Fibroblast of lung (primary cell): ENCODE measurements around the gene RAB5A.

Experiments used
- CTCF ChIP-seq, 2 donors: IDR thresholded peaks in 1 of 2; conservative IDR thresholded peaks in 1 of 2; 1 replicate in 1 of 2; 2 replicates in 1 of 2; pipeline ENCODE4 v1.5.1; 2011 to 2012; ENCODE audit warnings: low read length in 2 of 2, control low read depth in 1 of 2, inconsistent platforms in 1 of 2, low read depth in 1 of 2, mild to moderate bottlenecking in 1 of 2
- EZH2 ChIP-seq: IDR thresholded peaks from 2 replicates; pipeline ENCODE4 v1.5.1; 2012; ENCODE audit warnings: low read length, control low read depth, mild to moderate bottlenecking; ENCODE audit errors: missing control alignments

GRCh38 chr3:19946832-19947548, at the start of gene RAB5A:
- TF ChIP-seq CTCF (conservative IDR thresholded peaks at IDR 0.05 in 1 of 2, IDR thresholded peaks at IDR 0.05 in 1 of 2; ENCODE audit: low read depth in 1 of 2, low read length in 2 of 2) (no peak), EZH2 (no peak)
